SK-N-MC (cell line): ENCODE measurements around the gene CSRNP2.

Source experiments
- EZH2 ChIP-seq: fragments of 200-600 bp; sonication (generic); IDR thresholded peaks from one replicate; pipeline ENCODE4 v1.6.1; 2017; ENCODE audit warnings: antibody characterized with exemption
- FOXP2 ChIP-seq: optimal IDR thresholded peaks from 2 replicates; pipeline ENCODE3; 2011; ENCODE audit warnings: mild to moderate bottlenecking, moderate library complexity; ENCODE audit not compliant: insufficient read depth; ENCODE audit errors: extremely low read length, control extremely low read depth
- POLR2AphosphoS5 ChIP-seq: IDR thresholded peaks from 2 replicates; pipeline ENCODE4 v1.6.1; 2012; ENCODE audit warnings: mild to moderate bottlenecking, low read depth, low read length, borderline replicate concordance

DNA sequence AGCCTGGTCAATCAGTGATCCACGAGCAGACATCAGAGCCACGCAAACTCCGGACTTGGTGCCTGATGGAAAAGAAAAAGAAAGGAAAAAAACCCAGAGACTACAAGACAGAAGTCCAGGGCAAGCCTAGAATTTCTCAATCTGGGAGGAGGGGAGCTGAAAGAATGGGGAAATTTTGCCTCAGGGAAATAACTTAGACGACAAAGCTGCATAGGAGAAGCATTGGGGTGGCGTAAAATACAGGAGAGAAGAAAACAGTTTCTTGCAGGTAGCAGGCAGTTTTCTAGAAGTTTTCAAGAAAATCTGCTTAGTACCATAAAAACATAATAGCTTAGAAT lies 54.6 kb downstream of the CSRNP2 start:
- TF ChIP-seq EZH2, result no peak
- no peak for TF ChIP-seq POLR2AphosphoS5
- TF ChIP-seq FOXP2, result no peak
